ENCODE data around the gene CERKL. TPM values are rescaled to one million over a fixed set of nuclear protein-coding genes. Genes with fewer than 3 reads are reported as not detected.

Gene CERKL
- total RNA-seq, 2 donors from 2014 or later: not detected

GRCh38 chr2:181575650-181576025 is 81.3 kb downstream of the CERKL start:
- no peaks in the 10 kb centered on the region for H3K36me3 ChIP-seq
- no peak for TF ChIP-seq CTCF (IDR thresholded peaks at IDR 0.05)
- H3K4me1 ChIP-seq: no peaks in the 10 kb centered on the region
- H3K27ac ChIP-seq: no peak overlapping the region
- no peak for DNase-seq (ENCODE audit: low spot score)
- no peak overlapping the region for H3K4me3 ChIP-seq
- H3K9me3 ChIP-seq: no peaks in the 10 kb centered on the region
- H3K27me3 ChIP-seq: no peaks in the 10 kb centered on the region

- Histone ChIP-seq H3K27me3 (no peaks in the 10 kb centered on the region), H3K4me3 (no peak overlapping the region), H3K4me1 (no peaks in the 10 kb centered on the region), H3K9me3 (no peaks in the 10 kb centered on the region), H3K27ac (no peak overlapping the region), H3K36me3 (no peaks in the 10 kb centered on the region)
- DNase-seq (ENCODE audit: low spot score): no peak
- TF ChIP-seq CTCF (IDR thresholded peaks at IDR 0.05): no peak
These were observed 81.8 kb downstream of the CERKL start for GRCh38 chr2:181575024-181575649.

- Histone ChIP-seq H3K27ac (no peak overlapping the region), H3K9me3 (no peaks in the 10 kb centered on the region), H3K27me3 (no peaks in the 10 kb centered on the region), H3K4me3 (no peak overlapping the region), H3K4me1 (no peaks in the 10 kb centered on the region), H3K36me3 (no peaks in the 10 kb centered on the region)
- DNase-seq (ENCODE audit: low spot score): no peak
- TF ChIP-seq CTCF (IDR thresholded peaks at IDR 0.05): no peak
These were observed 82.6 kb downstream of the CERKL start for GRCh38 chr2:181574321-181574720.

GRCh38 chr2:181573140-181573736 is 83.7 kb downstream of the CERKL start:
- H3K27ac ChIP-seq: no peak overlapping the region
- no peaks in the 10 kb centered on the region for H3K4me1 ChIP-seq
- H3K27me3 ChIP-seq: no peaks in the 10 kb centered on the region
- H3K36me3 ChIP-seq: no peaks in the 10 kb centered on the region
- no peak overlapping the region for H3K4me3 ChIP-seq
- H3K9me3 ChIP-seq: no peaks in the 10 kb centered on the region
- no peak for DNase-seq (ENCODE audit: low spot score)
- peak; percentile 17 to 52 for TF ChIP-seq CTCF (IDR thresholded peaks at IDR 0.05)

GRCh38 chr2:181570833-181571661 is 85.9 kb downstream of the CERKL start:
- no peaks in the 10 kb centered on the region for H3K9me3 ChIP-seq
- H3K4me1 ChIP-seq: no peaks in the 10 kb centered on the region
- peak in 1 of 2 donors; percentile 34 for TF ChIP-seq CTCF (IDR thresholded peaks at IDR 0.05)
- H3K4me3 ChIP-seq: no peak overlapping the region
- no peak overlapping the region for H3K27ac ChIP-seq
- H3K27me3 ChIP-seq: no peaks in the 10 kb centered on the region
- H3K36me3 ChIP-seq: no peaks in the 10 kb centered on the region
- no peak for DNase-seq (ENCODE audit: low spot score)

All from right atrium auricular region (tissue), 2 donors.